Spleen (tissue), 11 donors: ENCODE data around the gene DRD1. TPM values are rescaled to one million over a fixed set of nuclear protein-coding genes. Genes with fewer than 3 reads are reported as not detected.

Source experiments
- DNase-seq: peaks from one replicate; pipeline ENCODE4 v3.0.0-alpha.2; 2020
- H3K27ac ChIP-seq, 8 donors: fragments of 200-600 bp; sonication (generic) in 7 of 8; 1 replicate in 4 of 8; 2 replicates in 4 of 8; pipeline versions ENCODE4 v1.5.0 to v1.8.0; 2016 to 2021; ENCODE audit warnings: inconsistent platforms in 4 of 8, mild to moderate bottlenecking in 4 of 8, moderate library complexity in 1 of 8
- H3K27me3 ChIP-seq, 7 donors: fragments of 200-600 bp; sonication (generic) in 6 of 7; replicated peaks in 1 of 7; 1 replicate in 4 of 7; 2 replicates in 3 of 7; pipeline versions ENCODE4 v1.5.0 to v1.8.0; 2016 to 2021; ENCODE audit warnings: inconsistent platforms in 3 of 7, mild to moderate bottlenecking in 1 of 7
- H3K36me3 ChIP-seq, 6 donors: fragments of 200-600 bp; sonication (generic) in 5 of 6; 1 replicate in 4 of 6; 2 replicates in 2 of 6; pipeline versions ENCODE4 v1.5.0 to v1.8.0; 2016 to 2021; ENCODE audit warnings: inconsistent platforms in 2 of 6
- H3K4me1 ChIP-seq, 6 donors: fragments of 200-600 bp; sonication (generic) in 5 of 6; 1 replicate in 3 of 6; 2 replicates in 3 of 6; pipeline versions ENCODE4 v1.5.0 to v1.8.0; 2016 to 2021; ENCODE audit warnings: inconsistent platforms in 3 of 6
- H3K4me3 ChIP-seq, 8 donors: fragments of 200-600 bp; sonication (generic) in 7 of 8; 1 replicate in 4 of 8; 2 replicates in 4 of 8; pipeline versions ENCODE4 v1.5.0 to v1.8.0; 2016 to 2021; ENCODE audit warnings: inconsistent platforms in 4 of 8, mild to moderate bottlenecking in 4 of 8, moderate library complexity in 2 of 8
- H3K9me3 ChIP-seq, 8 donors: fragments of 200-600 bp; sonication (generic) in 7 of 8; 1 replicate in 4 of 8; 2 replicates in 4 of 8; pipeline versions ENCODE4 v1.5.0 to v1.8.0; 2016 to 2021; ENCODE audit warnings: inconsistent platforms in 4 of 8
- POLR2A ChIP-seq, 3 donors: fragments of 450-650 bp; IDR thresholded peaks; one replicate each; pipeline ENCODE4 v1.5.1; 2017; ENCODE audit warnings: antibody characterized with exemption in 3 of 3, mild to moderate bottlenecking in 1 of 3
- POLR2AphosphoS5 ChIP-seq, 3 donors: sonication (generic); formaldehyde crosslinking; IDR thresholded peaks; one replicate each; pipeline ENCODE4 v1.5.1; 2017; ENCODE audit warnings: antibody characterized with exemption in 3 of 3
- WGBS, 5 donors: extraction: QIAGEN DNeasy Blood & Tissue Kit in 3 of 5; methylation state at CpG; one replicate each; pipeline versions ENCODE4 v1.1.5 to v1.1.7; 2013 to 2018; 5-methylcytosine and 5-hydroxymethylcytosine counted together
- intact Hi-C: fragments of 100-400 bp; cut with DNase I; formaldehyde crosslinking; loops from one replicate; pipeline ENCODE4 v1.15.0; 2023; ENCODE audit warnings: low total_unique reads
- polyA plus RNA-seq, 3 donors: library from polyadenylated mRNA; stranded (reverse); fragments of 200-250 nt; gene quantifications; one replicate each; pipeline ENCODE4 v1.2.1, GENCODE V29; 2013
- total RNA-seq, 7 donors: library from RNA; depleted of rRNA in 3 of 7; stranded (reverse); fragments of >200 nt in 3 of 7; fragmentation: NEBNext Ultra II Directional in 4 of 7; extraction: Animal tissue kit (Norgen Biotek cat#: 25700) in 4 of 7; gene quantifications; one replicate each; pipeline versions ENCODE4 v1.1.0 to v1.2.1, GENCODE V29; 2016 to 2021
- TF ChIP-seq, protein P1 (sequence below), 11 experiments: fragments of 200-600 bp in 7 of 11; fragments of 450-650 bp in 4 of 11; sonication (generic) in 4 of 11; IDR thresholded peaks in 8 of 11; conservative IDR thresholded peaks in 3 of 11; 1 replicate in 7 of 11; 2 replicates in 4 of 11; pipeline versions ENCODE4 v1.4.0 to v1.8.0; 2016 to 2021; ENCODE audit warnings: antibody characterized with exemption in 11 of 11, inconsistent platforms in 4 of 11, mild to moderate bottlenecking in 1 of 11
- donor health status: healthy with polysubstance abuse.
- donor health status: DM: no; HTN: no; CAD: no; lungs with moderate emphysema.
- donor health status: DM: no; HTN: no; CAD: no.
- donor health status: Bipolar disorder and iron deficiency.
- donor health status: healthy.
- donor health status: DM: no; HTN: no; CAD: no.
- donor health status: DM: yes; HTN: yes; CAD: no.

Gene DRD1
- total and polyA plus RNA-seq, 10 donors = 0.03 to 0.83 (median 0.11) TPM; not detected in 3

- no peaks in the 10 kb centered on the region for H3K36me3 ChIP-seq
- H3K4me1 ChIP-seq = peaks cover 7 to 19% (median 15%) of the 10 kb centered on the region in 6 donors
- intact Hi-C loops = loop anchor here (10.0 kb wide), 1 partner anchor 489 kb away; no protein-coding TSS in a partner anchor
- TF ChIP-seq, protein P1, sequence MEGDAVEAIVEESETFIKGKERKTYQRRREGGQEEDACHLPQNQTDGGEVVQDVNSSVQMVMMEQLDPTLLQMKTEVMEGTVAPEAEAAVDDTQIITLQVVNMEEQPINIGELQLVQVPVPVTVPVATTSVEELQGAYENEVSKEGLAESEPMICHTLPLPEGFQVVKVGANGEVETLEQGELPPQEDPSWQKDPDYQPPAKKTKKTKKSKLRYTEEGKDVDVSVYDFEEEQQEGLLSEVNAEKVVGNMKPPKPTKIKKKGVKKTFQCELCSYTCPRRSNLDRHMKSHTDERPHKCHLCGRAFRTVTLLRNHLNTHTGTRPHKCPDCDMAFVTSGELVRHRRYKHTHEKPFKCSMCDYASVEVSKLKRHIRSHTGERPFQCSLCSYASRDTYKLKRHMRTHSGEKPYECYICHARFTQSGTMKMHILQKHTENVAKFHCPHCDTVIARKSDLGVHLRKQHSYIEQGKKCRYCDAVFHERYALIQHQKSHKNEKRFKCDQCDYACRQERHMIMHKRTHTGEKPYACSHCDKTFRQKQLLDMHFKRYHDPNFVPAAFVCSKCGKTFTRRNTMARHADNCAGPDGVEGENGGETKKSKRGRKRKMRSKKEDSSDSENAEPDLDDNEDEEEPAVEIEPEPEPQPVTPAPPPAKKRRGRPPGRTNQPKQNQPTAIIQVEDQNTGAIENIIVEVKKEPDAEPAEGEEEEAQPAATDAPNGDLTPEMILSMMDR (IDR thresholded peaks at IDR 0.05 in 8 of 11, conservative IDR thresholded peaks at IDR 0.05 in 3 of 11) = no peak
- no peak for TF ChIP-seq POLR2A (IDR thresholded peaks at IDR 0.05)
- TF ChIP-seq POLR2AphosphoS5 (IDR thresholded peaks at IDR 0.05) = no peak
- H3K27me3 ChIP-seq = peaks cover 4 to 90% (median 40%) of the 10 kb centered on the region in 7 donors
- H3K9me3 ChIP-seq = no peaks in the 10 kb centered on the region
- no peak for DNase-seq
- H3K4me3 ChIP-seq = peak overlapping the region in 7 of 8 donors; percentile 4 to 62 (median 28)
- H3K27ac ChIP-seq = no peak overlapping the region
- 8 to 14% (median 9%) methylated on average over 14 to 29 of the region's 29 CpGs for WGBS, 5 donors
Measured at GRCh38 chr5:175443514-175444059, 395 bp downstream of the DRD1 start.

DNA sequence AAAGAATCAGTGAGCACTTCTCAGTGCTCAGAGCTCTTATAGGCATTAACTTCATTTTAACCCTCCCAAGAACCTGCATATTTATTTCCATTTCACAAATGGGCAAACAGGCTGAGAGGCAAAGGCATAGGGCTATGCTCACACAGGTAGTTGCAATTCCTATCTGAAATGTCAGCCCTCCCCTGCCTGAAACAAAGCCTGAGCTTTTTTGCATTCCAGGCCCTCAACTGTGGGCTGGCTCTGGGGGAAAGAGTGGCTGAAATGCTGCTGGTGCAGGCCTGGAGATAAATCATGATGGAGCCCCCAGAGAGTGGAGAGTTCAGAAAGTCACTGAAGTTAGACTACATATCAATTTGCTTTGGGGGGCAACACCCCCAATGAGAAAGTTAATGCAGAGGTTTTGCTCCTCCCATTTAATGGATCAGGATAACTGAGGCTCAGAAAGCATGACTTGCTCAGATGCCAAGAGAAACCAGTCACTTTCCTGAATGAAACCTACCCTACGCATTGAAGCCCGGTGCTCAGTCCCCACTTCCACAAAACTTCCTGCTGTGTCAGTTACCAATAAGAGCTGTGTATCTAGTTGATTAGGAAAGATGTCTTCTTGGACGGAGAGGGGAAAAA is 5.6 kb downstream of the DRD1 start:
- intact Hi-C loops = no loop called here
- WGBS, 5 donors = 48 to 73% (median 62%) methylated on average over 3 of the region's 3 CpGs

GRCh38 chr5:175436359-175436758 is 7.6 kb downstream of the DRD1 start:
- H3K27ac ChIP-seq = no peak overlapping the region
- no peaks in the 10 kb centered on the region for H3K9me3 ChIP-seq
- H3K4me3 ChIP-seq = no peak overlapping the region
- no peaks in the 10 kb centered on the region for H3K4me1 ChIP-seq
- intact Hi-C loops = no loop called here
- peaks cover 0 to 52% (median 17%) of the 10 kb centered on the region in 7 donors for H3K27me3 ChIP-seq
- DNase-seq = no peak
- TF ChIP-seq POLR2AphosphoS5 (IDR thresholded peaks at IDR 0.05) (no peak), POLR2A (IDR thresholded peaks at IDR 0.05) (no peak)
- TF ChIP-seq, protein P1 (IDR thresholded peaks at IDR 0.05 in 8 of 11, conservative IDR thresholded peaks at IDR 0.05 in 3 of 11) = no peak
- no peaks in the 10 kb centered on the region for H3K36me3 ChIP-seq
- WGBS, 5 donors = 58 to 72% (median 64%) methylated on average over 8 of the region's 8 CpGs

More for the DNA sequence above, 5.6 kb downstream of the DRD1 start:
- H3K27me3 ChIP-seq = peaks cover 0 to 64% (median 20%) of the 10 kb centered on the region in 7 donors
- H3K27ac ChIP-seq = no peak overlapping the region
- TF ChIP-seq, protein P1 (IDR thresholded peaks at IDR 0.05 in 8 of 11, conservative IDR thresholded peaks at IDR 0.05 in 3 of 11) = no peak
- TF ChIP-seq POLR2AphosphoS5 (IDR thresholded peaks at IDR 0.05) = no peak
- no peak for TF ChIP-seq POLR2A (IDR thresholded peaks at IDR 0.05)
- no peak for DNase-seq
- H3K4me1 ChIP-seq = no peaks in the 10 kb centered on the region
- H3K9me3 ChIP-seq = no peaks in the 10 kb centered on the region
- H3K4me3 ChIP-seq = no peak overlapping the region
- no peaks in the 10 kb centered on the region for H3K36me3 ChIP-seq

DNA sequence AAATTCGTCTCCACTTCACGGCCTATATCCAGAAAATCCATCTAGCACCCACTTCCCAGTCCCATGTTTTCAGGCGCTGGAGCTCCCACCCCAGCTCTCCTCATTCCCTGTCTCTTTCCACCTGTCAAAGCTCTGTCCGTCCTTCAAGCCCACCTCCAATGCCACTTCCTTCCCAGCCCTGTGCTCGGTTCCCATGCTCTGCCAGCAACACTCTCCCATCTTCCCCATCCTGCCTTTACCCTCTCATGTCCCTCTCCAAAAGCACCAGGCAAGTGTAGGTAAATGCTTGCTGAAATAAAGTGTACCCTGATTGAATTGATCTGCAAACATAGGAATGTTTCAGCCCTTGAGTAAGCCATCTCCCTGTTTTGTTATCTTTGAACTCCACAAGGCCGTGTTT is 9.2 kb downstream of the DRD1 start:
- H3K36me3 ChIP-seq = no peaks in the 10 kb centered on the region
- H3K27me3 ChIP-seq = peaks cover 0 to 38% (median 11%) of the 10 kb centered on the region in 7 donors
- no peak for DNase-seq
- 60 to 66% (median 64%) methylated on average over 6 of the region's 6 CpGs for WGBS, 5 donors
- intact Hi-C loops = no loop called here
- TF ChIP-seq POLR2AphosphoS5 (IDR thresholded peaks at IDR 0.05) (no peak), POLR2A (IDR thresholded peaks at IDR 0.05) (no peak)
- TF ChIP-seq, protein P1 (IDR thresholded peaks at IDR 0.05 in 8 of 11, conservative IDR thresholded peaks at IDR 0.05 in 3 of 11) = no peak
- H3K4me3 ChIP-seq = no peak overlapping the region
- H3K9me3 ChIP-seq = peaks cover 0 to 2% (median 0%) of the 10 kb centered on the region in 8 donors
- no peak overlapping the region for H3K27ac ChIP-seq
- H3K4me1 ChIP-seq = no peaks in the 10 kb centered on the region
